Neural crest cell (in vitro differentiated cells): ENCODE results near the gene TADA2A. TPM values are rescaled to one million over a fixed set of nuclear protein-coding genes. Genes with fewer than 3 reads are reported as not detected.

Source experiments
- DNase-seq: peaks from one replicate; pipeline ENCODE4 v3.0.0; 2021; ENCODE audit warnings: low read depth, mixed read lengths, low spot score
- H3K27ac Mint-ChIP-seq: one replicate; pipeline ENCODE4 v1.8.0; 2021; ENCODE audit warnings: mild to moderate bottlenecking, mixed read lengths; ENCODE audit not compliant: unreplicated experiment
- H3K27me3 Mint-ChIP-seq: 2 replicates; pipeline ENCODE4 v1.8.0; 2021; ENCODE audit warnings: low read depth, mild to moderate bottlenecking, mixed read lengths
- H3K36me3 Mint-ChIP-seq: 2 replicates; pipeline ENCODE4 v1.8.0; 2021; ENCODE audit warnings: low read depth, mild to moderate bottlenecking, mixed read lengths
- H3K4me1 Mint-ChIP-seq: 2 replicates; pipeline ENCODE4 v1.8.0; 2021; ENCODE audit warnings: mixed read lengths
- H3K4me3 Mint-ChIP-seq: one replicate; pipeline ENCODE4 v1.8.0; 2021; ENCODE audit warnings: mild to moderate bottlenecking, mixed read lengths
- H3K9me3 Mint-ChIP-seq: 2 replicates; pipeline ENCODE4 v1.8.0; 2021; ENCODE audit warnings: mixed read lengths
- total RNA-seq: library from RNA; stranded (reverse); gene quantifications from 2 replicates; pipeline ENCODE4 v1.2.1, GENCODE V29; 2021
- TF ChIP-seq, protein P1 (sequence below): fragments of 200-600 bp; sonication (generic); conservative IDR thresholded peaks from 2 replicates; pipeline ENCODE4 v1.5.0; 2021; ENCODE audit warnings: antibody characterized with exemption, mild to moderate bottlenecking

Gene TADA2A
- total RNA-seq, 1 donor from 2014 or later: 36.5 TPM

- peaks cover 3% of the 10 kb centered on the region for H3K4me1 Mint-ChIP-seq
- H3K36me3 Mint-ChIP-seq: no peaks in the 10 kb centered on the region
- no peak overlapping the region for H3K4me3 Mint-ChIP-seq
- H3K9me3 Mint-ChIP-seq: no peaks in the 10 kb centered on the region
- no peaks in the 10 kb centered on the region for H3K27me3 Mint-ChIP-seq
- no peak overlapping the region for H3K27ac Mint-ChIP-seq
- TF ChIP-seq, protein P1, sequence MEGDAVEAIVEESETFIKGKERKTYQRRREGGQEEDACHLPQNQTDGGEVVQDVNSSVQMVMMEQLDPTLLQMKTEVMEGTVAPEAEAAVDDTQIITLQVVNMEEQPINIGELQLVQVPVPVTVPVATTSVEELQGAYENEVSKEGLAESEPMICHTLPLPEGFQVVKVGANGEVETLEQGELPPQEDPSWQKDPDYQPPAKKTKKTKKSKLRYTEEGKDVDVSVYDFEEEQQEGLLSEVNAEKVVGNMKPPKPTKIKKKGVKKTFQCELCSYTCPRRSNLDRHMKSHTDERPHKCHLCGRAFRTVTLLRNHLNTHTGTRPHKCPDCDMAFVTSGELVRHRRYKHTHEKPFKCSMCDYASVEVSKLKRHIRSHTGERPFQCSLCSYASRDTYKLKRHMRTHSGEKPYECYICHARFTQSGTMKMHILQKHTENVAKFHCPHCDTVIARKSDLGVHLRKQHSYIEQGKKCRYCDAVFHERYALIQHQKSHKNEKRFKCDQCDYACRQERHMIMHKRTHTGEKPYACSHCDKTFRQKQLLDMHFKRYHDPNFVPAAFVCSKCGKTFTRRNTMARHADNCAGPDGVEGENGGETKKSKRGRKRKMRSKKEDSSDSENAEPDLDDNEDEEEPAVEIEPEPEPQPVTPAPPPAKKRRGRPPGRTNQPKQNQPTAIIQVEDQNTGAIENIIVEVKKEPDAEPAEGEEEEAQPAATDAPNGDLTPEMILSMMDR: no peak
- DNase-seq: no peak
Measured at GRCh38 chr17:37388266-37388665, 18.4 kb upstream of the TADA2A start.

DNA sequence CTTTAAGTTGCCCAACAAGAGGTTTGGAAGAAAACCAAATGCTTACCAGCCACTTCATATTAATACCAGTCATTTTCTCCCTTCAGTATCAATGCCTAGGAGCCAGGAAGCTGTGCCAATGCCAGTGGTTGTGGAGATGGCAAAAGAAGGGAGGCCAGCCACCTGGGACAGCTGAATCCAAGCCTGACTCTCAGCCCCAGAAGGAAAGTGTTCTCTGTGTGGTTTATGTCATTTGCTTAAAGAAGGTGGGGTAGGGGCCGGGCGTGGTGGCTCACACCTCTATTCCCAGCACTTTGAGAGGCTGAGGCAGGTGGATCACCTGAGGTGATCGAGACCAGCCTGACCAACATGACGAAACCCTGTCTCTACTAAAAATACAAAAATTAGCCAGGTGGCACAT, 17.5 kb upstream of the TADA2A start:
- DNase-seq: no peak
- no peaks in the 10 kb centered on the region for H3K36me3 Mint-ChIP-seq
- no peak overlapping the region for H3K27ac Mint-ChIP-seq
- H3K27me3 Mint-ChIP-seq: no peaks in the 10 kb centered on the region
- no peaks in the 10 kb centered on the region for H3K9me3 Mint-ChIP-seq
- H3K4me3 Mint-ChIP-seq: no peak overlapping the region
- TF ChIP-seq, protein P1: no peak
- H3K4me1 Mint-ChIP-seq: peaks cover 3% of the 10 kb centered on the region

DNA sequence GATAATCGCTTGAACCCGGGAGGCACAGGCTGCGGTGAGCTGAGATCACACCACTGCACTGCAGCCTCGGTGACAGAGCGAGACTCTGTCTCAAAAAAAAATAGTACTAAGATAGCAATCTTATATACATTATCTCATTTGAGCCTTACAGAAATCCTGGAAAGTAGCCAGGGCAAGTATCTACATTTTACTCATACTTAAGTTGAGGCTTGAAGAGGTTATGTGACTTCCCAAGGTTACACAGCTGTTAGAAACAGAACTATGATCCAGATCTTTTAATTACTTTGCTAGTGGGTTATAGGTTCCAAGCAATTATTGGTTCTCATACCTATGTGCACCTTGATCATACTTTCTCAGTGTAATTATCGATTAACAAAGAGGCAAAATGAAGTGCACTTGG, 15.5 kb upstream of the TADA2A start:
- Mint-ChIP-seq H3K4me3 (no peak overlapping the region), H3K36me3 (no peaks in the 10 kb centered on the region), H3K9me3 (no peaks in the 10 kb centered on the region), H3K4me1 (peaks cover 3% of the 10 kb centered on the region), H3K27me3 (no peaks in the 10 kb centered on the region), H3K27ac (no peak overlapping the region)
- TF ChIP-seq, protein P1: no peak
- DNase-seq: no peak

- Mint-ChIP-seq H3K9me3 (no peaks in the 10 kb centered on the region), H3K4me3 (no peak overlapping the region), H3K4me1 (peaks cover 3% of the 10 kb centered on the region), H3K27ac (no peak overlapping the region), H3K36me3 (no peaks in the 10 kb centered on the region), H3K27me3 (no peaks in the 10 kb centered on the region)
- TF ChIP-seq, protein P1: no peak
- no peak for DNase-seq
Measured at GRCh38 chr17:37392024-37392590, 14.6 kb upstream of the TADA2A start.

DNA sequence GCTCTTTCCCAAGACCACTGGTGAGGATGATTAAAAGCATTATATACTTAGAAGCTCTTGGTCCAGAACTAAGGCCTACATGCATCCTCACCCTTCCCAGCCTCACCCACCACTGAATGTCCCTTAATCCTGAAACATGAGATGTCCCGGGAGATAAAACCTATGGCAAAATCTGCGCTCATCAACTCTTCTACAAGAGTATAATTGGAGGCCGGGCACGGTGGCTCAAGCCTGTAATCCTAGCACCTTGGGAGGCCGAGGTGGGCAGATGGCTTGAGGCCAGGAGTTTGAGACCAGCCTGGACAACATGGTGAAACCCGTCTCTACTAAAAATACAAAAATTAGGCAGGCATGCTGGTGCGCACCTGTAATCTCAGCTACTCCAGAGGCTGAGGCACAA, 13.3 kb upstream of the TADA2A start:
- H3K4me3 Mint-ChIP-seq: no peak overlapping the region
- H3K27me3 Mint-ChIP-seq: no peaks in the 10 kb centered on the region
- peaks cover 6% of the 10 kb centered on the region for H3K4me1 Mint-ChIP-seq
- TF ChIP-seq, protein P1: no peak
- H3K27ac Mint-ChIP-seq: no peak overlapping the region
- no peak for DNase-seq
- no peaks in the 10 kb centered on the region for H3K36me3 Mint-ChIP-seq
- no peaks in the 10 kb centered on the region for H3K9me3 Mint-ChIP-seq
